IMR-90 (cell line): ENCODE results near the gene AVPR2. TPM values are rescaled to one million over a fixed set of nuclear protein-coding genes. Genes with fewer than 3 reads are reported as not detected.

Experiments used
- ATAC-seq: fragments of 200-7000 bp; cut with Tn5 transposase; 2 replicates; pipeline ENCODE4 v1.9.1; 2020; ENCODE audit warnings: low read depth, mild to moderate bottlenecking, moderate library complexity
- BruUV-seq: library from RNA; stranded (reverse); fragments of 400-500 nt; replicated peaks from 2 replicates; lab custom pipeline; 2021; lab: Mats Ljungman, UMichigan
- CTCF ChIA-PET: fragments of 300-600 bp; formaldehyde crosslinking; extraction: SDS; loops from one replicate; lab custom pipeline; 2021; ENCODE audit warnings: antibody characterized with exemption; lab: Yijun Ruan, JAX
- POLR2A ChIA-PET: fragments of 300-600 bp; sonication (Branson Sonifier 250); formaldehyde crosslinking; loops from one replicate; lab custom pipeline; 2022; ENCODE audit warnings: antibody characterized with exemption; ENCODE audit not compliant: unreplicated experiment; lab: Charles Lee
- DNase-seq: peaks from one replicate; pipeline ENCODE4 v3.0.0; 2013
- H2AFZ ChIP-seq: replicated peaks from 2 replicates; pipeline ENCODE3; 2013; ENCODE audit warnings: low read length, mild to moderate bottlenecking; ENCODE audit not compliant: poor library complexity
- H2AK5ac ChIP-seq: 2 replicates; pipeline ENCODE4 v1.6.1; 2013; ENCODE audit warnings: low read depth, low read length, inconsistent platforms
- H2AK9ac ChIP-seq: replicated peaks from 2 replicates; pipeline ENCODE3; 2013; ENCODE audit warnings: mild to moderate bottlenecking, low read depth, low read length, moderate library complexity; ENCODE audit not compliant: poor library complexity
- H2BK120ac ChIP-seq: 2 replicates; pipeline ENCODE4 v1.6.1; 2013; ENCODE audit warnings: low read depth, low read length, inconsistent platforms
- H2BK15ac ChIP-seq: 3 replicates; pipeline ENCODE4 v1.6.1; 2013; ENCODE audit warnings: low read depth, low read length, inconsistent platforms
- H2BK20ac ChIP-seq: 2 replicates; pipeline ENCODE4 v1.6.1; 2013; ENCODE audit warnings: low read depth, mild to moderate bottlenecking, inconsistent platforms, low read length, moderate library complexity
- H2BK5ac ChIP-seq: 2 replicates; pipeline ENCODE4 v1.6.1; 2013; ENCODE audit warnings: mild to moderate bottlenecking, low read depth, low read length, inconsistent platforms; ENCODE audit not compliant: poor library complexity, severe bottlenecking
- H3K14ac ChIP-seq: replicated peaks from 2 replicates; pipeline ENCODE4 v1.6.1; 2013; ENCODE audit warnings: low read depth, low read length, inconsistent platforms
- H3K18ac ChIP-seq: 2 replicates; pipeline ENCODE4 v1.6.1; 2013; ENCODE audit warnings: low read depth, low read length, control low read depth
- H3K23ac ChIP-seq: 2 replicates; pipeline ENCODE4 v1.6.1; 2013; ENCODE audit warnings: low read depth, low read length, inconsistent platforms
- H3K27ac ChIP-seq: 2 replicates; pipeline ENCODE4 v1.5.1; 2013; ENCODE audit warnings: mild to moderate bottlenecking, control low read depth, low read length; ENCODE audit not compliant: insufficient read depth
- H3K27me3 ChIP-seq: 2 replicates; pipeline ENCODE4 v1.6.1; 2013; ENCODE audit warnings: low read length; ENCODE audit not compliant: control insufficient read depth, insufficient read depth
- H3K36me3 ChIP-seq: 2 replicates; pipeline ENCODE4 v1.6.1; 2013; ENCODE audit warnings: low read length, mixed read lengths; ENCODE audit not compliant: control insufficient read depth, insufficient read depth
- H3K4ac ChIP-seq: 2 replicates; pipeline ENCODE4 v1.6.1; 2013; ENCODE audit warnings: low read depth, low read length, inconsistent platforms
- H3K4me1 ChIP-seq: 2 replicates; pipeline ENCODE4 v1.6.1; 2013; ENCODE audit warnings: low read length, mixed read lengths; ENCODE audit not compliant: control insufficient read depth, insufficient read depth
- H3K4me2 ChIP-seq: 2 replicates; pipeline ENCODE4 v1.6.1; 2013; ENCODE audit warnings: low read depth, mild to moderate bottlenecking, control low read depth, low read length, moderate library complexity
- H3K4me3 ChIP-seq: 2 replicates; pipeline ENCODE4 v1.5.1; 2013; ENCODE audit warnings: low read depth, mild to moderate bottlenecking, control low read depth, low read length, moderate library complexity; ENCODE audit not compliant: insufficient read depth
- H3K56ac ChIP-seq: 2 replicates; pipeline ENCODE4 v1.6.1; 2013; ENCODE audit warnings: low read length, inconsistent platforms; ENCODE audit not compliant: insufficient read depth; ENCODE audit errors: extremely low read depth
- H3K79me1 ChIP-seq, 2 experiments: 2 replicates each; pipeline ENCODE4 v1.6.1; 2013; ENCODE audit warnings: low read length in 2 of 2, inconsistent platforms in 1 of 2, low read depth in 1 of 2
- H3K9ac ChIP-seq: 2 replicates; pipeline ENCODE4 v1.6.1; 2013; ENCODE audit warnings: low read depth, low read length, control low read depth
- H3K9me1 ChIP-seq: 2 replicates; pipeline ENCODE4 v1.6.1; 2013; ENCODE audit warnings: low read length, inconsistent platforms; ENCODE audit not compliant: insufficient read depth
- H3K9me3 ChIP-seq: 2 replicates; pipeline ENCODE4 v1.6.1; 2013; ENCODE audit warnings: low read length; ENCODE audit not compliant: control insufficient read depth, insufficient read depth
- H4K20me1 ChIP-seq: 2 replicates; pipeline ENCODE4 v1.6.1; 2013; ENCODE audit warnings: low read length, inconsistent platforms; ENCODE audit not compliant: insufficient read depth
- H4K5ac ChIP-seq: 2 replicates; pipeline ENCODE4 v1.6.1; 2013; ENCODE audit warnings: mild to moderate bottlenecking, low read depth, low read length, control low read depth
- H4K8ac ChIP-seq, 2 experiments: 2 replicates each; pipeline ENCODE4 v1.6.1; 2013; ENCODE audit warnings: low read depth in 2 of 2, low read length in 2 of 2, control low read depth in 1 of 2, inconsistent platforms in 1 of 2
- H4K91ac ChIP-seq: 2 replicates; pipeline ENCODE4 v1.6.1; 2013; ENCODE audit warnings: low read depth, low read length, inconsistent platforms; ENCODE audit not compliant: insufficient read depth
- BHLHE40 ChIP-seq: fragments of 150-350 bp; IDR thresholded peaks from 2 replicates; pipeline ENCODE4 v1.6.1; 2016; ENCODE audit warnings: mild to moderate bottlenecking, low read depth, low read length
- CEBPB ChIP-seq: IDR thresholded peaks from 2 replicates; pipeline ENCODE4 v1.6.1; 2012; ENCODE audit warnings: low read depth, low read length, improper control_type of control experiment
- FOS ChIP-seq: fragments of 150-350 bp; IDR thresholded peaks from 2 replicates; pipeline ENCODE4 v1.6.1; 2016; ENCODE audit warnings: low read depth, low read length
- MAFK ChIP-seq: IDR thresholded peaks from 2 replicates; pipeline ENCODE4 v1.6.1; 2012; ENCODE audit warnings: low read depth, low read length, improper control_type of control experiment
- MAZ ChIP-seq: IDR thresholded peaks from 2 replicates; pipeline ENCODE4 v1.6.1; 2012; ENCODE audit warnings: low read depth, mild to moderate bottlenecking, low read length, improper control_type of control experiment, moderate library complexity, borderline replicate concordance
- USF2 ChIP-seq: fragments of 150-350 bp; IDR thresholded peaks from 2 replicates; pipeline ENCODE4 v1.6.1; 2017; ENCODE audit warnings: mild to moderate bottlenecking, antibody characterized with exemption, low read length, low read depth
- WGBS, 2 experiments: methylation state at CpG; one replicate each; pipeline versions ENCODE4 v1.1.5 to v1.1.7; 2013; ENCODE audit warnings: missing lambda C conversion rate in 2 of 2; ENCODE audit not compliant: insufficient read length in 1 of 2; ENCODE audit errors: extremely low coverage in 2 of 2; 5-methylcytosine and 5-hydroxymethylcytosine counted together
- dilution Hi-C: fragments of 300-500 bp; cut with HindIII; formaldehyde crosslinking; loops from one replicate; pipeline ENCODE4 v1.14.3; 2018; ENCODE audit warnings: low sequenced_read_pairs; ENCODE audit not compliant: unreplicated experiment
- in situ Hi-C: fragments of 300-500 bp; cut with MboI; formaldehyde crosslinking; loops from 3 replicates; pipeline ENCODE4 v1.14.3; 2019; ENCODE audit warnings: low sequenced_read_pairs, inconsistent platforms, mixed read lengths
- intact Hi-C: fragments of 100-400 bp; cut with micrococcal nuclease; formaldehyde crosslinking; loops from 2 replicates; pipeline ENCODE4 v1.10.0; 2022
- polyA plus RNA-seq, 3 experiments: library from polyadenylated mRNA; depleted of rRNA; stranded (reverse); fragments of >200 nt; gene quantifications; 2 replicates each; pipeline ENCODE4 v1.2.3, GENCODE V29; 2012; ENCODE audit warnings: low replicate concordance in 1 of 3
- total RNA-seq: library from RNA; depleted of rRNA; stranded (reverse); fragments of >200 nt; gene quantifications from 2 replicates; pipeline ENCODE4 v1.2.3, GENCODE V29; 2012

AVPR2 gene
- total and polyA plus RNA-seq, 2 of the 4 experiments (the other 2 are of a cell fraction), result not detected

- intact Hi-C loops (loop anchor here (2.0 kb wide), 1 partner anchor 72 kb away; no protein-coding TSS in a partner anchor), in situ Hi-C loops (loop anchor here (25.0 kb wide), 1 partner anchor 939 kb away; no protein-coding TSS in a partner anchor), dilution Hi-C loops (no loop called here)
- H3K4me3 ChIP-seq, result no peak overlapping the region
- H3K9ac ChIP-seq, result peak overlapping the region; percentile 30; the same call in 1 of the 2 replicates
- H2BK5ac ChIP-seq, result peak overlapping the region; percentile 74
- no peak overlapping the region for H4K5ac ChIP-seq
- peak overlapping the region; percentile 7; the same call in 1 of the 2 replicates for H3K27ac ChIP-seq
- peaks cover 9% of the 10 kb centered on the region; the same call in 1 of the 2 replicates for H3K4me1 ChIP-seq
- H3K23ac ChIP-seq, result no peak overlapping the region
- peaks cover 8% of the 10 kb centered on the region for H3K27me3 ChIP-seq
- peak overlapping the region; percentile 63 for H3K14ac ChIP-seq
- H3K36me3 ChIP-seq, result no peaks in the 10 kb centered on the region
- peak overlapping the region; percentile 97 for H2AK5ac ChIP-seq
- TF ChIP-seq MAZ (peak; percentile 52; the same call in 1 of the 2 replicates), FOS (0 out of 2 replicates have a peak, but pooled peaks have one; percentile 28), USF2 (no peak), MAFK (no peak), BHLHE40 (peak; percentile 96), CEBPB (peak; percentile 81)
- no peaks in the 10 kb centered on the region; the same call in 1 of the 2 replicates for H4K20me1 ChIP-seq
- BruUV-seq, result no TSS peak
- H4K8ac ChIP-seq, result peak overlapping the region; percentile 63 to 69; a peak in 3 of 4 replicates
- H3K9me3 ChIP-seq, result peaks cover 3% of the 10 kb centered on the region; the same call in 1 of the 2 replicates
- H4K91ac ChIP-seq, result peak overlapping the region; percentile 11; the same call in 1 of the 2 replicates
- peaks cover 4% of the 10 kb centered on the region for H3K9me1 ChIP-seq
- H2BK15ac ChIP-seq, result peak overlapping the region; percentile 80; the same call in 2 of the 3 replicates
- peak overlapping the region; percentile 36 for H3K4me2 ChIP-seq
- no peak overlapping the region for H3K56ac ChIP-seq
- POLR2A ChIA-PET, result interaction anchor here (0.5 kb wide), 1 partner anchor 63 kb away, joined by 3 read pairs; no protein-coding TSS in a partner anchor
- H3K4ac ChIP-seq, result peak overlapping the region; percentile 81
- H2AK9ac ChIP-seq, result no peak overlapping the region
- peak overlapping the region; percentile 43; the same call in 1 of the 2 replicates for H2BK20ac ChIP-seq
- peak; percentile 87 for DNase-seq
- ATAC-seq, result peak; percentile 96
- CTCF ChIA-PET, result no interaction called here
- peak overlapping the region; percentile 56 for H2AFZ ChIP-seq
- no peak overlapping the region; the same call in 1 of the 2 replicates for H3K18ac ChIP-seq
- no peaks in the 10 kb centered on the region for H3K79me1 ChIP-seq
- H2BK120ac ChIP-seq, result peak overlapping the region; percentile 74
- WGBS, 2 experiments, result 54 to 100% methylated on average over 1 to 9 of the region's 26 CpGs
Observed at GRCh38 chrX:153900831-153901752, 3.4 kb upstream of the AVPR2 start.
